Stimulated activated CD8-positive, alpha-beta memory T cell treated with anti-CD3 and anti-CD28 coated beads, Interleukin-7, amount 100 ng/mL, for 4 hours (primary cell): ENCODE results near the gene VSTM2B.

ENCODE experiments used
- DNase-seq, 2 donors: peaks; one replicate each; pipeline ENCODE4 v3.0.0-alpha.2; 2020; ENCODE audit warnings: low read depth in 2 of 2

Gene VSTM2B

GRCh38 chr19:29566496-29567054 lies 40.8 kb downstream of the VSTM2B start:
- no peak for DNase-seq

DNA sequence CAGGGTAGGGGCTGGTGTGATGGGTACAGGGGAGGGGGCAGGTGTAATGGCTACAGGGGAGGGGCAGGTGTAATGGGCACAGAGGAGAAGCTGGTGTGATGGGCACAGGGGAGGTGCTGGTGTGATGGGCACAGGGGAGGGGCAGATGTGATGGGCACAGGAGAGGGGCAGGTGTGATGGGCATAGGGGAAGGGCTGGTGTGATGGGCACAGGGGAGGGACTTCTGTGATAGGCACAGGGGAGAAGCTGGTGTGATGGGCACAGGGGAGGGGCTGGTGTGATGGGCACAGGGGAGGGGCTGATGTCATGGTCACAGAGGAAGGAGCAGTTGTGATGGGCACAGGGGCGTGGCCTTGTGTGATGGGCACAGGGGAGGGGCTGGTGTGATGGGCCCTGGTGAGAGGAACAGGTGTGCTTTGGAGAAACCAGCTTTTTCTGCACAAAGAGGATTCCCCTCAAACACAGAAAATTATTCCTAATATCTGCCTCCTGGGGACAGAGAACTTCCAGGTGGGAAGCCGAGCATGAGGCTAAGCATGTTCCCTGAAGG lies 41.6 kb downstream of the VSTM2B start:
- DNase-seq, result no peak

GRCh38 chr19:29568036-29569025 lies 42.5 kb downstream of the VSTM2B start:
- DNase-seq, result no peak

DNA sequence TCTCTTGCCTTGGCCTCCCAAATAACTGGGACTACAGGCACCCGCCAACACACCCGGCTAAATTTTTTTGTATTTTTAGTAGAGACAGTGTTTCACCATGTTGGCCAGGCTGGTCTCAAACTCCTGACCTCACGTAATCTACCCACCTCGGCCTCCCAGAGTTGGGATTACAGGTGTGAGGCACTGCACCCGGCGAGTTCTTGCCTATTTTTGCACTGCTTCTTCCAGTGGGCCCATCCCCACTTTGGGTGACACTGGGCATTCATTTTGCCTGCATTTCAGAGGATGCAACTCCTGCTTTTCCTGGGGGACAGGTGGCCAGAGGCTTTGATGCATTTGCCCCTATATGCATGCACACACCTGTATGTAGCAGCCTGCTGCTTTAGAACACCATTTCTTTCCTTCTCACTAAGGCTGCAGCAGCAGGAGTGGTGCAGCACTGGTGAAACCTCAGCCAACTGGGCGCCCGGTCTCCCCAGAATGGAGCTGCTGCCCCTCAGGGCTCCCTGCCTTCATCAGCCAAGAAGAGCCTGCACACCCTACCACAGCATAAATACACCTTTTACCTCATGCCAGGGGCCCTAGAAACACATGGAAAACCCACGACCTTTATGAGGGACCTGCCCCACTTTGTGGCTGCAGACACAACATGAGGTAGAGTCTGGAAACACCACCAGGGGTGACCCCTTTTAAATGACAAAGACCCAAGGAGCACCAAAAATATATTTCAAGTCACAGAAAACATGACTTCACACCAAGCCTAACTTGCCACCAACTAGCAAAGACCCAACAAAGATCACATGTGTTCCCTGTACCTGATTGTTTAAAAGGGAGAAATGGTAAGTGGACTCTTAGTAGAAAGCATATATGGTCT lies 43.5 kb downstream of the VSTM2B start:
- DNase-seq, result no peak

DNA sequence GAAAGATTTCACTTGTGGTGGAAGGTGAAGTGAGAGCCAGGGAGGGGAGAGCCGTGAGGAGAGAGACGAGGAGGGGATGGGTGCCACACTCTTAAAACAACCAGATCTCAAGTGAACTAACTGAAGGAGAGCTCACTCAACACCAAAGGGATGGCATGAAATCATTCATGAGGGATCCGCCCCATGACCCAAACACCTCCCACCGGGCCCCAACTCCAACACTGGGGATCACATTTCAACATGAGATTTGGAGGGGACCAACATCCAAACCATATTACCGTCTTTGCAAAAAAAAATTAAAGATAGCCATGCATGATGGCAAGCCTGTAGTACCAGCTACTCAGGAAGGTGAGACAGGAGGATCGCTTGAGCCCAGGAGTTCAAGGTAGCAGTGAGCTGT lies 45.4 kb downstream of the VSTM2B start:
- DNase-seq, result no peak

GRCh38 chr19:29573486-29573885 lies 47.7 kb downstream of the VSTM2B start:
- no peak for DNase-seq

DNA sequence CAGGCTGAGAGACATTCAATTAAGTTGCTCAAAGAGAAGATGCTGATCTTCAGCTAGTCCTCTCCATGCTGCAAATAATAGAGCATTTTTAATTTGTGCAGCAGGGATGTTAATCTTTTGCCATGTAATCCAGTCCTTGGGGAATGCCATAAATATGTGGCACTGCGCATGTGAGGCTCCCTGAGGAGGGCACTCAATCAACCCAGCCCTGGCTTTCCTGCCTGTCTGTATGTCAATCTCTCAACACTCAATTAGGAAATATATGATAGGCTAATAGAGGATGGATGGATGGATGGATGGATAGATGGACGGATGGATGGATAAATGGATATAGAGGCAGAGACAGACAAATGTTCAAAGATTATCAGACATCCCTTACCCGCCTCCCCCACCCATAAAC lies 48.7 kb downstream of the VSTM2B start:
- DNase-seq, result no peak

DNA sequence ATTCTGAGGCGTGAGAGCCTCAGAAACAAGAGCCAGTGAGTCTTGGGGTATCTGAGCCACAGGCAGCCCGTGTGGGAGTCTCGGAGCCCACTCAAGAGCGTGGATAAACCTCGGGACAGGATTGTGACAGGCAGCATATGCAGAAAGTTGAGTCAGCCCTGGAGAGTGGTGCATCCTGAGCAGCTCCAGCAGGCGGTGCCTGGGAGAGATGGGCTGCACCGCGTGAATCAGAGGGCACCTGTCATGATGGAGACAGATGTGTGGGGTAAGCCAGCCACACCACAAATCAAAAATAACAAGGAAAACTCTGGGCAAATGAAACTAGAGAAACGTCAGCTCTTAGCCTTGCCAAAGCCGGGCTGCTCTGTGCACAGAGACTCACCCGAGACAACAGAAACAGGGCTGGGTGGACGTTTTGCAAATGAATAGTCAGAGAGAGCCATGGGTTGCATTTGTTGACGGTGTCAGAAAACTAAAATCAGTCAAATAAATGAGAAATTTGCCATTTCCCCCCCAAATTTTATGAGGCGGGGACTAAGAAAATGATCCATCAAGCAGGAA lies 50.3 kb downstream of the VSTM2B start:
- DNase-seq, result no peak

- peak; percentile 15 to 16 for DNase-seq
Observed at GRCh38 chr19:29576761-29577648, 51.2 kb downstream of the VSTM2B start.

GRCh38 chr19:29577649-29577963 lies 51.8 kb downstream of the VSTM2B start:
- DNase-seq, result no peak

GRCh38 chr19:29578349-29578748 lies 52.6 kb downstream of the VSTM2B start:
- DNase-seq, result no peak

GRCh38 chr19:29579308-29579910 lies 53.6 kb downstream of the VSTM2B start:
- no peak for DNase-seq

DNA sequence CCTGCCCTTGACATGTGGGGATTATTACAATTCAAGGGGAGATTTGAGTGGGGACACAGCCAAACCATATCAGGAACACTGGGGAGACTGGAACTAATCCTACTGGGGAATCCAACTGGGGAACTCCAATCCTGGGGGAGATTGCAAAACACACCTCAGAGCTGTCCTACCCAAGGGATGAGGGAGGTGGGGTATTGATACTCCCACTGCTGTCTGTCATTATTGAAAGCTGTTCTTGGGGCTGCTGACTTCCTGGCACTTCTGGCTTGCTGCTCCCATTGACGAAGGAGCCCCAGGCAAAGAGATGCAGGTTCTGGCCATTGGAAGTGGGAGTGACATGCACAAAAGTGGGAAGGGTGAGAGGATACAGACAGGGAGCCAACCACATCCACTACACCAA lies 55.6 kb downstream of the VSTM2B start:
- no peak for DNase-seq

- DNase-seq, result no peak
Observed at GRCh38 chr19:29583196-29583999, 57.6 kb downstream of the VSTM2B start.

DNA sequence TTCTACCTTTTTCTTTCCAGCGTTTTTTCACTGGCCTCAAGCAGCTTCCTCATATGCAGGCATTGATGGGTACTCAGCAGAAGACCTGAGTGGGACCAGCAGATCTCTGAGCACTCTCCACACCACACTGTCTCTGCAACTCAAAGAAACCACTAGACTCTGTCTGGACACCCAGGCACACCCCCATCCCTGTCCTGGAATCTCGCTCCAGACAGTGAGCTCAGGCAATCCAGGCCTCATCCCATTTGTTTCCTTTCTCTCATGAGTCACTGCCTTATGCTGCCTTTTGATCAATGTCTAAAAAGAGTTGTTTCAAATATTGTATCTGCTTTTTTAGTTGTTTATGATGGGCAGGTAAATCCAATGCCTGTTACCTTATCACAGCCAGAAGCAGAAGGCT lies 60.6 kb downstream of the VSTM2B start:
- no peak for DNase-seq

DNA sequence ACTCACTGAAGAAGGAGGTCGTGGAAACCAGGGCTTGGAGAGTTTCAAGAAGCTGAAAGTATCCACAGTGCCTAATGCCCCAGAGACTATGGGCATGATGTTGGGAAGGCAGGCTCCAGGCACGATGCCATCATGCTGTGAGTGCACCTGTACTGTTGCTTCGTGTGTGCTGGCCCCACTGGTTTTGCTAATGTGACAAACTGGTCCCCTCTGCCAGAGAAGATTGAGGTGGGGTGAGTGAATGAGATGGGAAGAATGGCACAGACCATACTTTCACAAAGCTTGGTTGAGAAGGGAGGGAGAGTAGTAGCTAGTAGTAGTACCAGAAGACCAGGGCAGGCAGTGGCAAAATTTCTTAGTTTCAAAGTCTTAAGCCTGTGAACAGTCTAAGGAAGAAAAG lies 61.3 kb downstream of the VSTM2B start:
- DNase-seq, result no peak

- DNase-seq, result peak; percentile 46 to 52
Observed at GRCh38 chr19:29587518-29587986, 61.8 kb downstream of the VSTM2B start.

GRCh38 chr19:29588095-29588494 lies 62.3 kb downstream of the VSTM2B start:
- DNase-seq, result no peak

- no peak for DNase-seq
Observed at GRCh38 chr19:29590278-29590677, 64.5 kb downstream of the VSTM2B start.
